Activated CD4-positive, alpha-beta T cell treated with anti-CD3 and anti-CD28 coated beads, Interleukin-10, Interleukin-2, amounts not matched to agents 100 ng/mL and 50 ng/mL, durations not matched to agents 16 hours and 8 hours (primary cell): ENCODE results near the gene WDFY4.

Experiments
- DNase-seq: peaks from one replicate; pipeline ENCODE4 v3.0.0-alpha.2; 2020

Gene WDFY4

DNA sequence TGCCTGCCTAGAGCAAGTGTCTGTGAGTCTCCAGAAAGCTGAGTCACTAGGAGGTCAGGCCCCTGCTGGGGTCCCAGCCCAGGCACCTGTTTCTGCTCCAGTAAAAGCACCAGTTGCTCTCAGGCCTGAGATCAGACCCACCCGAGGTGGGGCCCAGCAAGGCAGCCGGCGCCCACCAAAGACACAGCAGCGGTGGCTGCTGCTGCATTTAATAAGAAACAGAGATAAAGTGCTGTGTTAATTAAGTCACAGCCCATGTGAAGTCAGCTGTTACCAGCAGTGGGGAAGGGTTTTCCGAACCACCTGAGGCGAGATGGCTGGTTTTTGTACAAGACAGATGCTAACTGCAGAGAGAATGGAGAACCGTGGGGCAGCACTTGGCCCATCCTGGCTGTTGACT, 267.0 kb downstream of the WDFY4 start:
- DNase-seq: no peak

GRCh38 chr10:48957361-48958151, 272.9 kb downstream of the WDFY4 start:
- no peak for DNase-seq

DNA sequence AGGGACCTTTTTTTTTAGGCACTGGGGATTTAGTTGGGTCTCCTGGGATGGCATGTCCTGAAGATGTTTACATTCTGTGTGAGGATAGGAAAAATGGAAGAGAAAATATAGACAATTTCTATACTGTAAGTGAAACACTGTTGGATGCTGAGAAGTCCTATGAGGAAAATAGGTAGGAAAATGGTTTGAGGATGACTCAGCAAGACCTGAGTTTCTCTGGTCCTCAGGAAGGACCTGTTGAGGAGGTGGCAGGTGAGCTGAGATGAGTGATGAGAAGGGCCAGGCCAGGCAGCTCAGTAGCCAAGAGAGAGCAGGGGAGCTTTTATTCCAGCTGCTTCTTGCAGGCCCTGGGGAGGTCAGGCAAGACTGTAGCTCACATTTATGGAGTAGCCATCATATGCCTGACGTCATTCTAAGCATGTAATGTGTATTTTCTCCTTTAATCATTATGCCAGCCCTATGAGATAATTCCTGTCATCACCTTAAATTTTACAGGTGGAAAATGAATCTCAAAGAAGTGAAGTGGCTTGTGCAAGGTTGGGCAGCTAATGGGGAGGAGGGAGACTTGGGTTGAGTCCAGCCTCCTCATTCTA, 274.0 kb downstream of the WDFY4 start:
- no peak for DNase-seq

GRCh38 chr10:48964038-48964437, 279.4 kb downstream of the WDFY4 start:
- no peak for DNase-seq

DNA sequence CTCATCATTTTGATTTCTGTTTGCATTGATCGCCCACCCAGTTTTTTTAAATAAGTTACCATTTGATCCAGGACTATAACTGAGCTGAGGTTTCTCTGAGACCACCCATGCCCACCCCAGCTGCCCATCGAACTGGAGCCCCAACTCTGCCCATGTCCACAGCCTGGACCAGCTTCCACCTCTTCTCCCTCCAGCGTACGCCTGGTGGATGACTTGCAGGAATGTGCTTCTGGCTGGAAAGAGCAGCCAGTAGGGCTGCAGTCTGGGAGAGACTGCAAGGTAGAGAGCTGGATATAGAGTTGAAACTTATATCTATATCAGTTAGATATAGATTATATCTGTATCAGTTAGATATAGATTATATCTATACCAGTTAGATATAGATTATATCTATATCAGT, 280.8 kb downstream of the WDFY4 start:
- DNase-seq: no peak

GRCh38 chr10:48968036-48968435, 283.4 kb downstream of the WDFY4 start:
- no peak for DNase-seq

DNA sequence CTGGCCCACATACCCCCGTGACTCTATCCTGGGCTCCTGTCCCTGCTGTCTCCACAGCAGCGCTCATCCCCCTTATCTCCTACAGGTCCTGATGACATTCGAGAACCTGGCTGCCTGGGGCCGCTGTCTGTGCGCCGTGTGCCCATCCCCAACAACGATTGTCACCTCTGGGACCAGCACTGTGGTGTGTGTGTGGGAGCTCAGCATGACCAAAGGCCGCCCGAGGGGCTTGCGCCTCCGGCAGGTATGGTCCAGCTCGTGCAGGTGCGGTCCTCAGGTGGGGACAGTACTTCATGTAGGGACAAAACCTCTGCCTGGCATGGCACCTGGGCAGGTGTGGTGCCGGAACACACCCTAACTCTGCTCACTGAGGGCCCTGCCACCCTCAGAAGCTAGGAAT, 285.4 kb downstream of the WDFY4 start:
- no peak for DNase-seq

DNA sequence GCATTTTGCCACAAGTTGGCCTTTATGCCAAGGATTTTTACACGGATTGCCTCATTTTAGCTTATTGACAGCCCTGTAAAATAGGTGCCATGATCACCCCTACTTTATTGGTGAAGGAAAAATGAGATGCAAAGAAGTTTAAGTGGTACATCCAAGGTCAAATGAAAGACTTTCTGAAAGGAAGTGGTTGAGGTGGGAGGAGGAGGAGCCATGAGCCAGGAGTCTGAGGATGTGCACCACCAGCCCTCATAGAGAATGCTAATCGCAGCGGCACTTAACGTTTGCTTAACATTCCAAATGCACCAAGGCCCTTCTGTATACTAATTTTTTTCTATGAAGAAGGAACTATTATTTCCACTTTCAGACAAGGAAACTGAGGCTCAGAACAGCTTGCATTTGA, 286.0 kb downstream of the WDFY4 start:
- DNase-seq: no peak

DNA sequence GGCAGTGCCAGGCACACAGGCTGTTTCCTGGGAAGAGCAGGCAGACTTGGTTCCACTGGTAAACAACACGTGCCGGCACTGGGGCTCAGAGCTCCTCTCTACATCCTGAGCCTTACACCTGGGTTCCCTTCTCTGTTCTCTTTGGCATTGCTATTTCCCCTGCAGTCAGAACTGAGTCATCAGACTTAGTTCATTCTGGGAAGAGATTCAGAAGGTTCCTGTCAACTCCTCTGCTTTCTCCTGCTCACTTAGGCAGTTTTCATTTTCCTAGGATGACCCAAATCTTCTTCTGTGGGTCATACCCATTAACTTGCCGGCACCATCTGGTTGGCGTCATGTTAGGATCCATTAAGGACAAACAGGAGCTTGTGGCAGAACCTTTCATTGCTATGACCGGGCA, 288.4 kb downstream of the WDFY4 start:
- no peak for DNase-seq

DNA sequence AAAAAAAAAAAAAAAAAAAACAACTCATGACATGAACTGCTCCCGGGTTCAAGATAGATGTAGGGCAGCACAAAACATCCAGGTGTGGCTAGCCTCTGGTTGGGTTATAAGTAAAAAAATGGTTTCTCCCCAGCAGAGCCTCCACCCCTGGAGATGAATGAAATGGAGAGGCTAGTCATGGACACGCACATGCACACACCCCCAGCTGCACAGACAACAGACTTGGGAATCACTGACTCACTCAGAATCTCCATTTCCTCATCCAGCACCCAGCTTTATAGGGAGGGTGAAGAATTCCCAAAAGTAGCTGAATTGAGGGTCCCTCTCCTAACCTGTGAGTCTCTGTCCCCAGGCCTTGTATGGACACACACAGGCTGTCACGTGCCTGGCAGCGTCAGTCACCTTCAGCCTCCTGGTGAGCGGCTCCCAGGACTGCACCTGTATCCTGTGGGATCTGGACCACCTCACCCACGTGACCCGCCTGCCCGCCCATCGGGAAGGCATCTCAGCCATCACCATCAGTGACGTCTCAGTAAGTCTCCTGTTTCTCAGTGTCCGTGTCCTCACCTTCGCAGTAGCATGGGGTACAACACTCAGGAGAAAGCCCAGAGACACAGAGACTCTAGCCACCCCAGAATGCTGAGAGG, 290.0 kb downstream of the WDFY4 start:
- no peak for DNase-seq

DNA sequence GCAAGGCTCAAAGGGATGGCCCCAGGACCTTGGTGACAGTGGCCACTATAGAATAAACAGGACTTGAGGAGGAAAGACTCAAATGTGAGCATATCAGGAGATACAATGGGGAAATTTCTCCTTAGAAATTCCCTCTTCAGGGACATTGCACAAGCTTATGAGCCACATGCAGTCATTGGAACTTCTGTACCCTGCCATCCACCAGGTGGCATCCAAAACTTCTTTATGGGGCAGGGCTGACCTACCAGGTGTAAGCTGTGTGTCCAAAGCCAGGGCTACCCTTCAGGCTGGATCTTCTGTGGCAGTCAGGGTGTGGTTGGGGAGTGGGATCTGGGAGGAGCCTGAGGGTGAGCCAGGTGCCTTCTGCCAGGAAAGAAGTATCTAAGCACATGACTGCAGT, 291.5 kb downstream of the WDFY4 start:
- peak; percentile 24 for DNase-seq

GRCh38 chr10:48978318-48978717, 293.6 kb downstream of the WDFY4 start:
- no peak for DNase-seq

DNA sequence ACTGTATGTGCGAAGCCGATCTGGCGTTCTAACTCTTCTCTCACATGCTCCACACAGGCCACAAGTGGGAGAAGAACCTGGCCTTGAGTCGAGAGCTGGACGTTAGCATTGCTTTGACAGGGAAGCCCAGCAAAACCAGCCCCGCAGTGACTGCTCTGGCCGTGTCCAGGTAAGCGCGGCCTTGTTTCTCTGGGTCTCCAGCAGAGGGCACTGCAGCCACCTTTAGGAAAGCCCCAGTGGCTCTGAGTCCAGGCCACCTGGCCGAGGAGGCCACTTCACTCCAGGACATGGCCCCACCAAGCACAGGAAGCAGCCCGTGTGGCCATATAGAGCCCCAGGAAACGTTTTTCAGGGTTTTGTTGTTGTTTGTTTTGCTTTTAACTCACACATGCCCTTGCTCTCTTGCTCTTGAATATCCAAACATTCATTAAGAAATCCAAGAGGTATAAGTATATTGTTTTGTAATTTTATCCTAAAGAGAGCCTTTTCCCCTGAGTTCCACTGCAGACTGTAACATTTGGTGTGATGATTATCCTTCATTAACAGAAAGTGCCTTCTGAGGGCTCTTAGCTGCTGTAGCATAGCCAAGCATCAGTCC, 296.7 kb downstream of the WDFY4 start:
- peak; percentile 51 for DNase-seq

DNA sequence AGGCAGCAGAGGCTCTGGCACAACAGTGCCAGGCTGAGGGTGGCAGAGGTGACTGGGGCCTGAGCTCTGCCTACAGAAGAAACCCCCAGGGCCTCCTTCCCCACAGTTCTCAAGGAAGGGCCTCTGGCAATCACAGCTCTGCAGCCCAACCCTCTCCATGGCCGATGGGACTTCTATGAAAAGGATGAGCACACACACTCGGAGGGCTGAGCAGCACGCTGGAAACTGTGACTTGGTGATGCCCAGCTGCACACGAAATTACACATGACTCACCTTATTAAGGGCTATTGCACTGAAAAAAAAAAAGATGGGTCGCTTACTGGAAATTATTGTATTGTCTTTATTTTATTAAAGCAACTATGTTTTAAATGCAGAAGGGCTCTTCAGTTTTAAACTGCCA, 297.9 kb downstream of the WDFY4 start:
- DNase-seq: no peak

GRCh38 chr10:48983648-48984351, 299.1 kb downstream of the WDFY4 start:
- DNase-seq: no peak

DNA sequence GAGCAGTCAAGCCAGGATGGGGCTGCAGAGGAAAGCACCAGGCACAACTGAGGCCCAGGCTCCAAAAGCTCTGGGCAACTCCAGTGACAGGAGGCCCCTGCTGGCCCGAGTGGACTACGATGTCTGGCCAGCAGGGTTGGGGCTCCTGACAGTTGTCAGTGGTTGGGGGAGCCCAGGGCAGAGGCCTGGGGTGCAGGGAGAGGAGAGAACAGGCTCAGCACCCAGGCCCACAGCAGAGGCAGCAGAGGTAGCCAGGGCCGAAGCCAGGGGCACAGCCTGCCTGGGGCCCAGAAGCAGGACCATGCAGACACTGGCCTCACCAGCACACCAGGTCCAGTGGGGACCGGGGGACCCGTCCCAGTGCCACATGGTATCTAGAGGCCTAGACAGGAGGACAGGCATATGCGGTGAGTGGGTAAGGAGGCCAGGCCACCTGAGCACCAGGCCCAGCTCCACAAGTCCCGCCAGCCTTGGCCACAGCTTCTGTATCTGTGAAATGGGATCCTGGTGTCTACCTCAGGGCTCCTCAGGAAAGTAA, 301.0 kb downstream of the WDFY4 start:
- DNase-seq: no peak

DNA sequence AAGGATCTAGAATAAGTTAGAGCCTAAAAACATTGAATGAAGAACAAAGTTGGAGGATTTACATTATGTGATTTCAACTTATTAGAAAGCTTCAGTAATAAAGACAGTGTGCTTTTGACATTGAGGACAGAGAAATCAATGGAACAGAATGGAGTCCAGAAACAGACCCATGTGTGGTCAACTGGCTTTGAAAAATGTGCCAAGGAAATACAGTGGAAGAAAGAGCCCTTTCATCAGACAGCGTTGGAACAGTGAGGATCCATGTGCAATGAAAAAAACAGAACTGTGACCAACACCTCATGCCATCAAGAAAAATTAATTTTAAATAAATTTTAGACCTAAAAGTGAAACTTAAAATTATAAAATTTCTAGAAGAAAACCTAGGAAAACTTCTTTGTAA, 305.6 kb downstream of the WDFY4 start:
- DNase-seq: no peak

- no peak for DNase-seq
Measured at GRCh38 chr10:48993627-48994026, 309.0 kb downstream of the WDFY4 start.

GRCh38 chr10:48996329-48996728, 311.7 kb downstream of the WDFY4 start:
- DNase-seq: no peak

DNA sequence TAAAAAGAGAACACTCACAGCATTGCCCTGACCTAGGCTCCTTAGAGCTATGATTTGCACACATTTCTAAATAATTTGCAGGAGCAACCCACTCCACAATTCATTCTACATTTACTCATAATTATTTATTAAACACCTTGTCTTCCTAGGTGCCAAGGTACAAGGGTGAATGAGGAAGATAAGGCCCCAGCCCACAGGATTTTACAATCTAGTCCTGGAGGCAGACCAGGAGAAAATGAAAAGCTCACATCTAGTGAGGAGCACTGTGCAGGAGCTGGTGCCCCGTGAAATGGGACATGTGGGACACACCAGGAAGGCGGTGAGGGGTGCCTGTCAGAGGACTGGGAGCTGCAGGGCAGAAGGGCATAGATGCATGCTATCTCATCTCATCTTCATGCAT, 314.7 kb downstream of the WDFY4 start:
- no peak for DNase-seq

DNA sequence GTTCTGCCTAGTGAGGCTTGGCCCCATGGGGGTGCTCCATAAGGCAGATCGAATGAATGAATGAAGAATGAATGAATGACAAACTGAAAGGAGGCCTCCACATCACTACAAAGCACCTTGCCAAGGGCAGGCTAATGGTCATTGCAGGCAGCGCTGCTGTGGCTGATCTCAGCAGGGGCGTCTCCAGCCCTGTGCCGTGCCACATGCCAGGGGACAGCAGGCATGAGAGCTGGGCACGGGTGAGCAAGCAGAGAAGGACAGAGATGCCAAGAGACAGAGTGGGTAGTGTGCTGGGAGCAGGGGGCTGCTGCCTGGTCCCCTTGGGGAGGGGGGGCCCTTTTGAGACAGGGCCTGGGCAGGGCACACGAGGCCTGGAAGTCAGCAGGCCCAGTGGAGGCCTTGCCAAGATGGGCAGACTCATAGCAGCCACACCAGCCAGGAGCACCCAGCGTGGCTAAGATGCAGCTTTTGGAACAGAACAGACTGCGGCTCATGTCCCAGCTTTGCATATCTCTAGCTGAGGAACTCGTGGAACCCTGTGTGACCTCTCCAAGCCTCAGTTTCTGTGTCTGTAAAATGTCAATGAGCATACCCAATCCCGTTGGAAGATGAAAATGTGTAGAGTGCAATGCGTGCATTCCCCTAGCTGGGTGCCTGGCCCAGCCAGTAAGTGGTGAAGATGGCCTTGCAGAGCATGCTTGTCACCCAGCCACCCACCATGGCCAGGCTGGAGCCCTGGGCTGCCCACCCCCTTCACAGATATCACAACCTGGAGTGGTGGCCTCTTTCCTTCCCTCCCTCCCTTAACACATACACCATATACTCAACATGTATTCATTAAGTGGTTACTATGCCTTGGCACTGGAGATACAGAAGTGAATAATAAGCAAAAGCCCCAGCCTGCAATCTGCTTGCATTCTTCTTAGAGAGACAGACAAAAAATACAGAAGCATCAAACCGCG, 316.0 kb downstream of the WDFY4 start:
- DNase-seq: no peak

- no peak for DNase-seq
Measured at GRCh38 chr10:49001402-49001801, 316.7 kb downstream of the WDFY4 start.
